ENCODE measurements around the gene PFKL.

- TF ChIP-seq POLR2A (IDR thresholded peaks at IDR 0.05; ENCODE audit: low read length) (no peak), GATA1 (IDR thresholded peaks at IDR 0.05; ENCODE audit: low read depth, low read length) (no peak)
Observed at GRCh38 chr21:44263221-44263760, 36.6 kb upstream of the PFKL start.

All from erythroblast (primary cell).